SIG-M5 treated with dmso at 0.1 percent for 504 hours (cell line): ENCODE measurements around the gene SCAF8.

Experiments used
- DNase-seq: peaks from one replicate; lab custom pipeline; 2025; ENCODE audit not compliant: unreplicated experiment; lab: John Stamatoyannopoulos, UW

SCAF8 gene

DNA sequence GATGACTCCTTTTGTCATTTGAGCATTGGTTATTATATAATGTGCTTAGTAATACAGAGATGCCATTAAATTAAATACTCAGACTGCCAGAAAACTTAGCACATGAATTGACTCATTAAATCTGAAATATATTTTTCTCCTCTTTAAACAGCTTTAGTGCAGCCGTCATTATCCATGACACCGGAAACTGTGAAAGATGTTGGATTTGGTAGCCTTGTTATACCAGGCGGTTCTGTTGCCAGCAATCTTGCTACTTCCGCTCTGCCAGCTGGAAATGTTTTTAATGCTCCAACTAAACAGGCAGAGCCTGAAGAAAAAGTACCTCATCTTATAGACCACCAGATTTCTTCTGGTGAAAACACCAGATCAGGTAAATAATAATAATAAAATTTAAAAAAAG lies 97.6 kb downstream of the SCAF8 start:
- no peak for DNase-seq

DNA sequence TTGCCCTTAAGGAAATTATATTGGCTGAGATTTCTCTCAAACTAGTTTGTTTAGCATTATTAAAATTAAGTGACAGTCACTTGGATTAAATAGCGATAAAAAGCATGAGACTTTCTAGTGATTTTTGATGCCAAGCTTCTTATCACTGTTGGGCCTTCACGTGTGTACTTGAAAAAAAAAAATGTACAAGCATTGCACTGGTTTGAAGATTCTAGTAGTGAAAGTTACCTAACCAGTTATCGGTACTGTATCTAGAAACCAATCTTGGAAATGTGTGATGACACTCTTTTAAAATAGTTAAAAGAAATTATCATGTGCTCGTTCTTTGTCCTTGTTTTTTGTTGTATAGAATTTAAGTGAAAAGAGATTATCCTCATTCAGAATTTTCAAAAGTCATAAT lies 102.1 kb downstream of the SCAF8 start:
- DNase-seq: no peak

DNA sequence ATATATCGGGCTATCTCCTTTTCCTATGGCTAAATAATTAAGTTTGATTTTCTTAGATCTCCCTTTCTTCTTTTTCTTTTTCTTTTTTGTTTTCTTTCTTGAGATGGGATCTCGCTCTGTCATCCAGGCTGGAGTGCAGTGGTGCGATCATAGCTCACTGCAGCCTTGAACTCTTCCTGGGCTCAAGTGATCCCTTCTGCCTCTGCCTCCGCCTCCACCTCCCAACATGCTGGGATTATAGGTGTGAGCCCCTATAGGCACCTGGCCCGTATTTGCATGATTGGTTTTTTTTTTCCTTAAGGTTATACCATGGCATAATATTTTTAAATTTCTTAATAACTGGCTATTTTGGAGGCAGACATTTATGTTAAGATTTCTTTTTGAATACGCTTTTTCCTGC lies 106.3 kb downstream of the SCAF8 start:
- no peak for DNase-seq

DNA sequence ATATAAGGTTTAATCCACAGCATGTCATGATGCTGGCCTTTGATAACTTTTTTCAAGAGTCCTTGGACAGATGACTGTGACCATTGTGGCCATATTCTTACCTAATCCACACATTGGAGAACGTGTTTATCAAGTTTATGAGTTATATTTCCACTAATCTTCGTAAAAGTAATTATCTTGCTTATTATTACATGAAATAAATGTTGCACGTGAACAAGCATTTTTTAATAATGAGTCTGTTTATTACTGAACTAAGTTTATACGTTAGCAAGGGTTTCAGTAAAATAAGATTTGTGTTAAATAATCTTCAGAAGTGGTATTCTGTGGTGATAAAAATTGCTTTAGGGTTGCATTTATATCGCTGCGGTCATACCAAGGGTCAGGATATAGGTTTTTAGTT lies 107.1 kb downstream of the SCAF8 start:
- DNase-seq: no peak

DNA sequence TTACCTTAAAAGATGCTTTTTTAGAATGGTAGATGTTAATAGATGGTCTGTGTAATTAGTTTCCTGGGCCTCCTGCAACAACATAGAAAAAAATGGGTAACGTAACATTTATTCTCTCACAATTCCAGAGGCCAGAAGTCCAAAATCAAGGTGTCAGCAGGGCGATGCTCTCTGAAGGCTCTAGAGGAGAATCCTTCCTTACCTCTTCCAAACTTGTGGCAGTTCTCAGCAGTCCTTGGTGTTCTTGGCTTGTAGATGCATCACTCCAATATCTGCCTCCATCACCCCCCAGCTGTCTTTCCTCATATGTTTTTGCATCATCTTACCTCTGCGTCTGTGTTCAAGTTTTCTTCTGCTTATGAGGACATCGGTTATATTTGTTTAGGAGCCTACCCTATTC lies 107.9 kb downstream of the SCAF8 start:
- no peak for DNase-seq

DNA sequence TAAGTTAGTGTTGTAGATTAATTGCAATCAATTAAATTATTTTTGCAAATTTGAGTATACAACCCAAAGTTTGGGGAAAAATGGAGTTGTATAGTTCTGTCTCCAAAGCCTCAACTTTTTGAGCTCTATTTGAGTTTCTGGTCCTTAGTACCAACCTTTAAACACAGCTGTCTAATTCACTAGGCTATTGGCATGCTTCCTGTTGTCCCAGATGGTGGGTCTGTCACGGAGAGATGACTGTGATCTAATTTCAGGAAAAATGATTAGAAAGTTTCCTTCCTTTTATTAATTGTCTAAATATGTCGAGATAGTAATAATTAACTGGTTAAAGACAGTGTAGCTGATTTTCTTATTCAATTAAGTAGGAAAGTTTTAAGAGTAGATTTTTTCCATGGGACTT lies 109.6 kb downstream of the SCAF8 start:
- DNase-seq: no peak

DNA sequence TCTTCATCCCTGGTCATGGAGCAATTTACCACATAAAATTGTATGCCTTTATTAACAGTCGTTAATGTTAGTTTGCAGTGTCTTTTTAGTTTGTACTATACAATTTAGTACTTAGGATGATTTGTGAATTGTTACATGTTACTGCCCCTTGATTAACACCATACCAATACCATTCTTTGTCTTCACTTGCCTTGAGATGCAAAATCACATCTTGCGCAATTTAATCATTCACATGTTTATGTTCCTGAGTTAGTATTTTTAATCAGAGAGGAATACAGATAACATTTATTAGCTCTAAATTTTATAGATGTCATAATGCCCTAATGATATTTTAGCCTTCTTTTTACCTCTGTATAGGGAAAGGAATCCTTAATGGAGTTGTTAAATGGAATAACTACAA lies 114.1 kb downstream of the SCAF8 start:
- no peak for DNase-seq

DNA sequence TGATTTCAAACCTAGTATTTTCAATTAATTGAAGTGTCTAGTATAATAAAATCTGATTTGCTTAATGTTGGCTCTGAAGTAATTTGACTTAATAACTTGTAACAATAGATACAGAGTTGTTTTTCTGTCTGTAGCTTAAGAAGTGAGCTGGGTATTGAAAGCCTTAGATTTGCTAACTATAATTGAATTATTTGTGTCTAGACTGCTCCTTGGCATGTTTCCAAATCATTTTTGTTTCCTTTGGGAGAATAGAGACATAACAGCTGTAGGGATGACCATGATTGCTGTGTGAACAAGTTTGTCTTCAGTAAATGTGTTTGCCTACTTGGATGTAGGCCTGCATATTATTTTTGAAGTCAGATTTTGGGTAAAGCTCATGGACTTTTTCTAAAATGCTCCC lies 115.4 kb downstream of the SCAF8 start:
- DNase-seq: no peak

DNA sequence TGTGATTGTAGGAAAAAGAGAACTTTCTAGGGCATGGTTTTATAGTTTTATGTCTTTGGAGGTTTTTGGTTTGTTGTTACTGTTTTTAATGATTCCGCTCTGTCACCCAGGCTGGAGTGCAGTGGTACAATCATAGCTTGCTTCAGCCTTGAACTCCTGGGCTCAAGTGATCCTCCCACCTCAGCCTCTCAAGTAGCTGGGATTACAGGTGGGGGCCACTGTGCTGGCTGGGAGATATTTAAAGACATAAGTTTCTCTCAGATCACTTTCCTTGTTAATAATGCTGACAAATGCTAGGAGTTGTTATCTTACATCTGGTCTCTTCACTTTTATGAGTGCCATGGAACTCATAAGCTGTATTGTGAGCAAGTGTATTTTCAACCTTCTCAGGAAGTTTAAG lies 116.3 kb downstream of the SCAF8 start:
- no peak for DNase-seq

DNA sequence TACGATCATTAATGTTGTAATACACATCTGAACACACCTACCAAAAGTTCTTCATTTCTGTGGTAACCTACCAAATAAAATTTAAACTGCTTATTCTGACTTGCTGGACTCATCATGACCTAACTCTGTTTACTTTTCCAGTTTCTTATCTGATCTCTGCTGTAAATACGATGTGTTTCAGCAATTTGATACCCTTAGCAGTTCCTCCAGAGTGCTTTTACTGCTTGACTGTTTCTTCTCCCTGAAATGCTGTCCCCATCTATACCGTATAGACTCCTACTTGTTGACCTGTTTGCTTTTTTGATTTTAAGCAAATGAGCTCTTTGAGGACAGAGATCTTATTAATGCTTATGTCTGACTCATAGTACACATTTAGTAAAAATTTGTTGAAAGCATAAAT lies 119.5 kb downstream of the SCAF8 start:
- no peak for DNase-seq

DNA sequence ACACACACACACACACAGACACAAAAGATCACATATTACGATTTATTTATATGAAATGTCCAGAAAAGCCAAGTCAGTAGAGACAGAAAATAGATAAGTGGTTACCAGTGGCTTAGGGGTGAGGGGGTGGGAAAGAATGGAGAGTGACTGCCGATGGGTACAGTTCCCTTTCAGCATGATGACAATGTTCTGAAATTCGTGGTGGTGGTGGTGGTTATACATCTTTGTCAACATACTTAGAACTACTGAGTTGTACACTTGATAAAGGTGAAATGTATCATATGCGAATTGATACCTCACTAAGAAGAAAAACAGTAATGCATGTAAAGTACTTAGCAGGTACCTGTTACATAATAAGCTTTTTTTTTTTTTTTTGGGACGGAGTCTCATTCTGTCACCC lies 124.3 kb downstream of the SCAF8 start:
- no peak for DNase-seq

DNA sequence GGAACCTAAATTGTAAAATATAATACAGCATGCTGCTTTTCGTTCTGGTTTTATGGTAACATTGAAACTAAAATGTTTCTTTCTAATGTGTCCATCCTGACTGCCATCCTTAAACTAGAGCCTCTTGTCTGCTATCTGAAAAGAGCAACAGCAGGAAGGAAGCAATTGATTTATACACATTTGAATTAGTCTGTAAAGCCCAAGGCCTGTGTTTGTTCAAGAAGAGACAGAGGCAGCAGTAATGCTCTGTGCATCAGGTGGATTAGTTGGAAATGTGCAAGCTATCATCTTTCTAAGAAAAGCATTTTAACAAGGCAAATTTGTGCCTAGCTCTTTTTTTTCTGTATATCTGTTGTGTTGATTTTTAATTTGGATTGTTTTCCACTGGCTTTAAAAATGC lies 128.6 kb downstream of the SCAF8 start:
- no peak for DNase-seq

DNA sequence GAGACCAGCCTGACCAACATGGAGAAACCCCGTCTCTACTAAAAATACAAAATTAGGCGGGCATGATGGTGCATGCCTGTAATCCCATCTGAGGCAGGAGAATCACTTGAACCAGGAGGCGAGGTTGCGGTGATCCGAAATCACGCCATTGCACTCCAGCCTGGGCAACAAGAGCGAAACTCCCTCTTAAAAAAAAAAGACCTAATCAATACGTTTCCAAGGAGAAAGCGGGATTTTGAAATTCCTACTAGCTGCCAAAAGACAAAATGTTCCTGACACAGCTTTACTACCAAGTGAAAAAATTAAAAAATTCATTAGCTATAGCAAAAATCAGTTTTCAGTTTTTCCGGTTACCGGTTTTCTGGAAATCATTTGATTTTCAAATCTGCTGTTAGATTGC lies 129.3 kb downstream of the SCAF8 start:
- no peak for DNase-seq

DNA sequence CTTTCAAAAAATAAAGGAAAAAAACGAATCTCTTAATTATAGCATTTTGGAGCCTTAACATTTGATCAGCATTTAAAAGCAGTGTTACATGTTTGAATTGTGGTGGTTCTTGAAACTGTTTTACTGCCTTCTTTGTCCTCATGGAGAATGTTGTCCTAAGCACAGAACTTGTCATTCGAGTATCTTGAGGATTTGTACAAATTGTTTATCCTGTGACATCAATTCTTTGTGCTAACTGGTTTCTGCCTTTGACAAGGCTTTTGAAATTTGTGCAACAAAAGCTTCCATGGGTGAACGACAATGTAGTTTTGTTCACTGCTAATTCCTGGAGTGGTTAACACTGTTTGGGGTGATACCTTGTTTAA lies 130.8 kb downstream of the SCAF8 start:
- DNase-seq: peak; percentile 20

DNA sequence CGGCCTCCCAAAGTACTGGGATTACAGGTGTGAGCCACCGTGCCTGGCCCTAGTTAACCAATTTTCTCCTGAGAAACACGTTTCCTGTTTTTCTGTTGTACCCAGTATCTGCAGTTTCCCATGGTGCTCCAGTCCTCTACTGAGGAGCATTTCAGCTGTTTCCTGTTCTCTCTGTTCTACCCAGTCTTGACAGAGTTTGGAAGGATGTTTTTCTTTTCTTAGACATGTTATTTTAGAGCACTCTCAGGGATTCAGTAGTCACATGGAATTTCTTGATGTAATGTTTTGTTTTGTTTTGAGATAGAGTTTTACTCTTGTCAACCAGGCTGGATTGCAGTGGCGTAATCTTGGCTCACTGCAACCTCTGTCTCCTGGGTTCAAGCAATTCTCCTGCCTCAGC lies 132.1 kb downstream of the SCAF8 start:
- DNase-seq: no peak

DNA sequence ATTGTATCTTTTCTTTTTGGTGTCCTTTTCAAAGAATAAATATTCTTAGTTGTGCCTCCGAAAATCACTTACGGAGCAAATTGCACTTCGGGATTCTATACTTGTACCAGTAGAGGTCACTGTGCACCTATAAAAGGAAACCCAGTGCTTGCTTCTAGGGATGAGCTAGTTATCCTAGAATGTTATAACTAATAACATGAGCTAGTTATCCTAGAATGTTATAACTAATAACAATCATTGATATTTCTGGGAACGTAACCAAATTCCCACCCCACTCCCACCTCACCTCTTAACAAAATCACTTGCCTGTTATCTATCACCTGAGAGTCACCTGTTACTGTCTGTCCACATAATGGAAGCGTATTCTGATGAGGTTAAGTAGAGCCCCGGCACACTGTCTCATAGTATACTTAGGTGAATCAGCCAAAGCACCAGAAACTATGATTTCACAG lies 135.0 kb downstream of the SCAF8 start:
- DNase-seq: peak; percentile 27

DNA sequence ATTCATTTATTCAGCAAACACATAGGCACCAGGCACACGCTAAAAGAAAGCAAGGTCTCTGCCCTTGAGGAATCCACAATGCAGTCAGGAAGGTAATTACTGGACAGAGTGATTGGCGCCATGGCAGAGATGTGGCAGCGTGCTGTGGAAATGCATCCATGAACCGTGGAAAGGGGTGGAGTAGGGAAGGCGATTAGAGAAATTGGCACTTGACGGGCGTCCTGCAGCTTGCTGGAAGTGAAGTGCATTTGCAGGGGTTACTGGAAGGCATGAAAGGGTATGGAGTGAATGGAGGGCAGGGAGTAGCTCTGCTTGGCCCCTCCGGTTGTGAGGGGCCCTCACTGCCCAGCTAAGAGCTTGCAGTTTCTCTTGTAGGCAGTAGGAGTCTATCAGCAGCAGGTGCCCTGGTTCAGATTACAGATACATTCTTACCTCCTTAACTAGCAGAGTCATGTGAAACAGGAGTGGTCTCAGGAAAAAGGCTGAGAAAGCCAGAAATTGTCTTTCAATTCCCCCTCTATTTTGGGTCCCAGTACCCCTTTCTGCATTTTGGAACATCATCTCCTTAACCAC lies 139.4 kb downstream of the SCAF8 start:
- no peak for DNase-seq

DNA sequence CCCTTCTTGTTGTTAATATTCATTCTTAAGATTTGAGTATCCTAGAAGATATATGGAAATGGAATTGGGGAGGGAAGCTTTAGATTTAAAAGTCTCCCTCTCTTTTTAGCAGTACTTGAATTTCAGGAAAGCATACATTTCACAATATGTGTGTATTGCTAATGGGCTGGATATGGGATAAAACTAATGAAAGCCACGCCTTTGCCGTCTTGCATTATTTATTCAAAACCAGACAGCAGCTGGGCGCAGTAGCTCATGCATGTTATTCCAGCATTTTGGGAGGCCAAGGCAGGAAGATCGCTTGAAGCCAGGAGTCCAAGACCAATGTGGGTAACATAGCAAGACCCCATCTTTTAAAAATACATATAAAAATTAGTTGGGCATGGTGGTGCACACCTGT lies 140.3 kb downstream of the SCAF8 start:
- no peak for DNase-seq

DNA sequence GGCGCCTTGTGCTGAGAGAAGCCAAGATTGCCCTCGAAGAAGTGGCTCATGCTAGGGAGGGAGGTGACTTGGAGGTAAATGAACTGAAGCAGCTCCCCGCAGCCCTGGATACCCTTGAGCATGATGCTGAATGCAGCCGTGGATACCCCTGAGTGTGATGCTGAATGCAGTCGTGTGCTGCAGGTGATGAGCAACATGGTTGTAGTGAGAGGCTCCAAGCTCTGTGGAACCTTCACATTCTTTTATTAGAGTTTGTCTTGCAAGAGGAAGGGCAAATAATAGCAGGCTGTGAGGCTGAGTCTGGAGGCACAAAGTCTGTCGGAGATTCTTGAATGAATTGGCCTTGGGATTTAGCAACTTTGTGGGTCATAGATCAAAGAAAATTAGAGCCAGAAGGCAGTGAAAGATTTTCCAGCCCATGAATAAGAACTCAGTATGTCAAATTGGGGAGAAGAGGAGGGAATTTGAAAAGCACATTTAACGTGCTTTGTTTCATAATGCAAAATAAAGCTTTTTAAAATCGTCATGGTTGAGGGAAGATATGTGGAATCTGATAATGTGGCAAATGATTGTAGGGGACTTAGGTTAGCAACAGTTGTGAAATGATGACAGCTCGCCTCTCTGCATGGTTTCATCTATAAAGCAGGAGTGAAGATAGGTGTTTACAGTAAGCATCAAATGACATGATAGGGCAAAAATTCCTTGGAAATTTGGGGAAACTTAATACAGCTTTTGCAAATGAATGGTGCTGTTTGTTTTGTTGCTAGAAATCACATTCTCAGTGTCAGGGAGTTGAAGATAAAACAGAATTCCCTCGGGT lies 141.8 kb downstream of the SCAF8 start:
- DNase-seq: no peak

DNA sequence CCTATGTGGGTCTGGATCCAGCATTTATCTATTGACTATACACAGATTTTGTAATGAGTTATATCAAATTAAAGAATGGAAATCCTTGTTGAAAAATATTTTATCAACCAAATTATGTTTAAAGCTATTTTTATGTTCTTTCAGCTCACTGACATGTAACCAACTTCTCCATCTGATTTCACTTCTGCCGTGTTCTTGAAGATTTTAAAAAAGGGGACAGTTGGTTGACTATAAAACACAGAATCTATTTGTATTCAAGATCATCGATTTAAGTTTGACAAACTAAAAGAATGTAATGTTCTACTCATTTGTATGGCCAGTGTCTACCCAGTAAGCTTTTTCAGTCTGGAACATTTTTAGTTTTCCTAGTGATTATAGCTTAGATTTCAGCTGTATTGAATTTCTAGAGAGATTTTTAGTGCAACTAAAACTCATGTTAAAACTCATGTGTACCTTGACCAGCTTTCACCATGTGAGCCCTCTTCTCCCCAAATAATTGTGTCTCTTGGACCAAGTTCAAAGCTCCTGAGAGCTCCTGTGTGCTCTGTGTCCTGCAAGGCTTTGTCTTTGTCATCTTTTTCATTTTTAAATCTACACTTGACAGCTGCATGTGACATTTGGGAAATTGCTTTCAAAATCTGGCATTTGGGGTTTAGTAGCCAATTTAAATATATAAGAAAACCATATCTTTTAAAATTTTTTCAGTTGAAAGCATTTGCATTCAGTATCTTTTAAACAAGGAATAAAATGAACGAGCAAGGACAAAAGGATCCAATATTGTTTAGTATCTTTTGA lies 143.5 kb downstream of the SCAF8 start:
- DNase-seq: no peak

DNA sequence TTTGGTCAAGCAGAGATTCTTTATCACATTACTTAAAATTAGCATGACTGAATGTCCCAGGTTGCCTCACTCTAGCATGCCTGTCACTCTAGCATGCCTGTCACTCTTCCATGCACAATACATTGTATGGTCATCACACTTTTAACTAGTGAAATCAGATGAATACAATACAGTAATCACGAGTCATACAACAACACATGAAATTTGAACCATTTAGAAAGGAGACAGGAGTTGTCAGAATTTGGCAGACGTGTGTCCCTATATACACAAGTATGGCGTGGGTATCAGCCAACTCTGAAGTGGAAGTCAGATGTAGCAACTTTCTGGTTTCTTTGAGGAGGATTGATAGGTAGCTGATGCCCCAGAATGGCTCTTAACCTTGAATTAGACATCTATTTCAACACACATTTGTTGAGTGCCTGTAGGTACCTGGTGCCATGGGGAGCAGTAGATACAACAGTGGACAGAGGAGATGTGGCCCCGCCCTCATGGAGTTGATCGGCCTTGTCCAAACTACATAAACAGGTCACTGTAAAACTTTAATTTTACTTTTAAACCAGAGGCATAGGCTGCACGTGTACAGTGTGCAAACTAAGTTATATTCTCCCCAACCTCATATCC lies 145.8 kb downstream of the SCAF8 start:
- DNase-seq: no peak

DNA sequence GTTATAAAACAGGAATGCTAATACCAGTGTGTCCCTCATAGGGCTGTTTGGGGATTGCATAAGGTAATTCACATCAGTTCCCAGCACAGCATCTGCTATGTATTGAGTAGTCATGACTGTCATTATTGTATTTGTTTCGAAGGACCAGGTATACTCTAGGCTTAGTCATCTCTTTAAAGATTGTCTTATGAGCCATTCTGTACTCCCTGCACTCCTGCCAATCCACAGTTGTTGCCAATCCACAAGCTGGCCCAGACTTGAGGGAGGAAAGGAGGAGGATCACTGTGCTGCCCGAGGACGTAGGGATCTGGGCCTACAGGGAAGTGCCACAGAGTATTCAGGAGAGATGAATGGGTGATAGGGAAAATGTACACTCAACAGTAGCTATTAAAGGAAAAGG lies 148.9 kb downstream of the SCAF8 start:
- DNase-seq: no peak
